Skeletal muscle cell (primary cell): Measurements from ENCODE around the gene SERBP1.

Source experiments
- DNase-seq: peaks from one replicate; pipeline ENCODE4 v3.0.0-alpha.2; 2010; ENCODE audit warnings: low read depth
- H3K4me3 ChIP-seq: 2 replicates; pipeline ENCODE4 v1.5.1; 2011; ENCODE audit warnings: low read depth, mild to moderate bottlenecking, control low read depth, low read length, moderate library complexity

Gene SERBP1

DNA sequence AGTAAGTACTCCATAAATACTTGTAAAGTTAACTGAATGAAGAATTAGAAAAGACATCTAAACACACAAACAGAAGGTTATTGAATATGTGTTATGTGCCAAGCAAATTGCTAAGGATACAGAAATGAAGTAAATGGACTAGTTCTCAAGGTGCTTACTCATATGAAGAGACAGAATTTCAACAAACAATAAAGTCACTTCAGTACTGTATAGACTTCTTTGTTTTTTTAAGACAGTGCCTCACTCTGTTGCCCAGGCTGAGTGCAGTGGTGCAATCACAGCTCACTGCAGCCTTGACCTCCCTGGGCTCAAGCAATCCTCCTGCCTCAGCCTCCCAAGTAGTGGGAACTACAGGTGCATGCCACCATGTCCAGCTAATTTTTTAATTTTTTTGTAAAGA is 57.3 kb downstream of the SERBP1 start:
- no peak for DNase-seq

DNA sequence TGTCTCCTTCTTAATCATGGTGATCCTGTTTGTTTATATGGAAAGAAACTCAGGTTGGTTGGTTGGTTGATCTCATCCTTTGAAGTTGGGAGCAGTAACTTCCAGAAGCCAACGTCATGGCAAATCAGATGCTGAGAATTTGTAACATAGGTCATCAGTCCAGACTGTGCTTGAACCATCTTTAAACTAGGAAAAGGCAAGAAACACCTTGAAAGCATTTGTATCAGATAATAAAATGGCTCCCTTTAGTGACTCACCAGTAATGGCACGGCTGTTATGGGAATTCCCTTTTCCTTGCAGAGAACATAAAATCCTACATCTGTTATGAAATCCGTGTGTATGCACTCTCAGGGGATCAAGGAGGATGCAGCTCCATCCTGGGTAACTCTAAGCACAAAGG is 58.1 kb downstream of the SERBP1 start:
- DNase-seq: no peak
- no peak overlapping the region for H3K4me3 ChIP-seq

More for the DNA sequence above, 57.3 kb downstream of the SERBP1 start:
- H3K4me3 ChIP-seq: no peak overlapping the region

DNA sequence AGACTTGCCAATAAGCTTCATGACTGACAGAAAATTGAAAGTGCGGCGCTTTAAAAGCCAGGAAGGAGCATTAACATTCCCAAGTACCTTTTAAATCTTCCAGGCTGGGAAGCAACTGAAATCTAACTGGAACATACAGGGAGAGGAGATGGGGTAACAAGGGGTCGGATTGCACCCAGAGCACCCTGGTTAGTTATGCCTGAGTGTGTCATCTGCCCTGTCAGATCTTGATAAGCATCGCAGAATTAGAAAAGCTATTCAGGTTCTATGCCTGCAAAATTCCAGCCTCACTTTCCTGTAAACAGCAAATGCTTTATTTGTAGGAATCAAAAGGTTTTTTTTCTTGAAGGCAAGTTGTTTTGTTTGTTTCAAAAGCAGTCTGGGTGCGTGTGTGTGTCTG is 58.5 kb downstream of the SERBP1 start:
- H3K4me3 ChIP-seq: no peak overlapping the region
- DNase-seq: no peak

DNA sequence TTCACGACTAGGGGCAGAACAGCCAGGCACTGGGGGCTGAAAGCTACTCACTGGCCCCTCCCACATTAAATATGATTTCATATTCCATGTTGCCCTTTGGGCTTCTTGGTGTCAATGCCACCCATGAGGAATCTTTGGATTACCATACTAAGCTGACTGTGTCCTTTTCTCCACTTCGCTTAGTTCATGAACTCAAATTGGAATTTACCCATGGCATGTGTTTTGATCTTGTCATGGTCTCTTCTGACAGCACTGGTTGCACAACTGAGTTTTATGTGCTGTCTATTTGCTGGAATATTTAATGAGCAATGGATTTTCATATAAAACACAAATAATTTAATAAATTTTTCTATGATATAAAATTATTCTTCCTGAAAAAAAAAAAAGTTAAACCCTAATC is 59.2 kb downstream of the SERBP1 start:
- no peak for DNase-seq
- H3K4me3 ChIP-seq: no peak overlapping the region

GRCh38 chr1:67368046-67368514 is 62.1 kb downstream of the SERBP1 start:
- no peak for DNase-seq
- no peak overlapping the region for H3K4me3 ChIP-seq

DNA sequence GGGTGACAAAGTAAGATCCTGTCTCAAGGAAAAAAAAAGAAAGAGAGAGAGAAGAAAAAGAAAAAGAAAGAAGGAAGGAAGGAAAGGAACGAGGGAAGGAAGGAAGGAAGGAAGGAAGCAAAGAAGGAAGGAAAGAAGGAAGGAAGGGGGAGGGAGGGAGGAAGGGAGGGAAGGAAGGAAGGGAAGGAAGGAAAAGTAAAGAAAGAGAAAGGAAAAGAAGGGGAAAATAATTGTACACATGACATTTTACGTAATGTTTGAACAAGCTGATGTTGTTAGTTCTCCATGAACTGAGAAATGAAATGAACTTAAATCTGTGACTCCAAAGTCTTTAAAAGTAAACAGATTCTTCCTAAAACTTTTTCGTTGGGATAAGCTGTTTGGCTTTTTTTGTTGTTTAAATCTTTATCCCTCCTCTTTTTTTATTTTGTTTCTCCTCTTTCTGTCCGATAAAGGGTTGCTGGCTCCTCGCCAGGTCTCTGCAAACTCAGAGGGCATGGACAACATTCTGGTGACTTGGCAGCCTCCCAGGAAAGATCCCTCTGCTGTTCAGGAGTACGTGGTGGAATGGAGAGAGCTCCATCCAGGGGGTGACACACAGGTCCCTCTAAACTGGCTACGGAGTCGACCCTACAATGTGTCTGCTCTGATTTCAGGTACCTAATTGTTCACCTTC is 62.7 kb downstream of the SERBP1 start:
- no peak overlapping the region for H3K4me3 ChIP-seq
- no peak for DNase-seq

DNA sequence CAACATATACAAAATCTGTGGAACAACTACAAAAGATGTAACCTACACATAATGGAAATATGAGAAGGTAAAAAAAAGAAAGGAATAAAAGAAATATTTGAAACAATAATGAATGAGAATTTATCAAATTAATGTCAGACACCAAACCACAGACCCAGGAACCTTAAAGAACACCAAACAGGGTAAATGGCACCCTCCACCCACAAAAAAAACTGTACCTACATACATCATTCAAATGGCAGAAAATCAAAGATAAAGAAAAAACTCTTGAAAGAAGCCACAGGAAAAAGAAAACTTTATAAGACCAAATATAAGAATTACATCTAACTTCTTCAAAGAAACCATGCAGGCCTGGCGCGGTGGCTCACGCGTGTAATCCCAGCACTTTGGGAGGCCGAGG is 68.6 kb downstream of the SERBP1 start:
- no peak for DNase-seq
- H3K4me3 ChIP-seq: no peak overlapping the region

DNA sequence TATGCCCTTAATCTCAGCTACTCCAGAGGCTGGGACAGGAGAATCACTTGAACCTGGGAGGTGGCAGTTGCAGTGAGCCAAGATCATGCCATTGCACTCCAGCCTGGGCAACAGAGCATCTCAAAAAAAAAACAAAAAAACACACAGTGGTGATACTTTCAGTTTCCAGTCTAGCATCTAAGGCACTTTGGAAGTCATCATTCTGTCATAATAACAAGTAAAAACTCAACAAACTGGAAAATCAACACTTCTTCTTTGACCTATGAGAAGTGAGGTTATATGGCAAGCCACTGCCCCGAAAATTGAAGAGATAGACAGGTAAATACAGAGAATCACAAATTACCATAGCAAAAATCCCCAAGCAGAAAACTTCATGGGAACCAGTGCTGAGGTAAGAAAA is 70.6 kb downstream of the SERBP1 start:
- DNase-seq: no peak
- H3K4me3 ChIP-seq: no peak overlapping the region
